Skeletal muscle satellite cell (primary cell): ENCODE results near the gene NUCB2.

Experiments used
- H3K27me3 ChIP-seq: 2 replicates; pipeline ENCODE4 v1.7.0; 2013; ENCODE audit warnings: low read length; ENCODE audit not compliant: control insufficient read depth, insufficient read depth
- H3K36me3 ChIP-seq: 2 replicates; pipeline ENCODE4 v1.7.0; 2013; ENCODE audit warnings: mild to moderate bottlenecking, control low read depth, low read length; ENCODE audit not compliant: insufficient read depth
- H3K4me1 ChIP-seq: 2 replicates; pipeline ENCODE4 v1.7.0; 2013; ENCODE audit warnings: low read length; ENCODE audit not compliant: control insufficient read depth, insufficient read depth
- H3K4me2 ChIP-seq: 2 replicates; pipeline ENCODE4 v1.7.0; 2013; ENCODE audit warnings: mild to moderate bottlenecking, low read length
- H3K4me3 ChIP-seq: 2 replicates; pipeline ENCODE4 v1.7.0; 2013; ENCODE audit warnings: low read length
- H3K9ac ChIP-seq: 2 replicates; pipeline ENCODE4 v1.7.0; 2013; ENCODE audit warnings: mild to moderate bottlenecking, low read depth, low read length, moderate library complexity
- H3K9me3 ChIP-seq: replicated peaks from 2 replicates; pipeline ENCODE4 v1.7.0; 2013; ENCODE audit warnings: mild to moderate bottlenecking, control low read depth, low read length

The NUCB2 gene

DNA sequence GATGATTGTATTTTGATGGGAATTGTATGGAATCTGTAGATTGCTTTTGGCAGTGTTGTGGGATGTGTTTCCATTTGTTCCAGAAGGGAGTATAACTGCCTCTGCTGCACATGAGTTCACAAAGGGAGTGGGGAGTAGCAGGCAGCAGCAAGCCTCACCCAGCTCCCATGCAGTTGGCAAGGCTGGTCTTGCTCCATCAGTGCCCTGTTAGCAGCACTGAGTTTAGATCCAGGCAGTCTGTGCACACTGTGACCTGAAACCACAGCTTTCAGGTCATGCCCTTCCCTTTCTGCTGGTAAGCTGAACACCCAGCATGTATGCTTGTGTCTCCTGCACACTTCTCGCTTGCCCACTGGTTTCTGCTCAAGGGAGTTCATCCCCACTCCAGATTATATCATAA, 3.7 kb upstream of the NUCB2 start:
- Histone ChIP-seq H3K4me3 (no peak overlapping the region), H3K4me2 (no peak overlapping the region), H3K36me3 (no peaks in the 10 kb centered on the region), H3K9ac (no peak overlapping the region), H3K4me1 (peaks cover 6% of the 10 kb centered on the region), H3K27me3 (no peaks in the 10 kb centered on the region), H3K9me3 (no peaks in the 10 kb centered on the region)

DNA sequence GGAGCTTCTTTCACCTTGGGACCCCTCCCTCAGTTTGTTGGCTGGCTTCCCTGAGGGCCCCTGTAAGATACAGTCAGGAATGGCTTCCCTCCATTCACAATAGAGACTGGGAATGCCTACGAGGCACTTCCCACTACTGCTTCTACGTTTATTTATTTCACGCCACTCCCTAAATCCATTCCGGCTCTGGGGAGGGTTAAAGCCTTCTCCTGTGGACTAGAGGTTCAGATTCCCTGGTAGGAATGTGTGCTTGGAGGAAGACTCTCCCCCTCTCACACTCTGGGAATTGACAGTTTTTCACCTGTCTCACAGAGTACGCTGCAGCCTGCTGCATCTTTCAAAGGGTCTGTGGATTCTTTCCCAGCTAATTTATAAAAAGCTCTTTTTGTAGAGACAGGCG, 3.3 kb upstream of the NUCB2 start:
- Histone ChIP-seq H3K4me2 (no peak overlapping the region), H3K27me3 (no peaks in the 10 kb centered on the region), H3K4me1 (peaks cover 6% of the 10 kb centered on the region), H3K9me3 (no peaks in the 10 kb centered on the region), H3K9ac (no peak overlapping the region), H3K4me3 (no peak overlapping the region), H3K36me3 (no peaks in the 10 kb centered on the region)

DNA sequence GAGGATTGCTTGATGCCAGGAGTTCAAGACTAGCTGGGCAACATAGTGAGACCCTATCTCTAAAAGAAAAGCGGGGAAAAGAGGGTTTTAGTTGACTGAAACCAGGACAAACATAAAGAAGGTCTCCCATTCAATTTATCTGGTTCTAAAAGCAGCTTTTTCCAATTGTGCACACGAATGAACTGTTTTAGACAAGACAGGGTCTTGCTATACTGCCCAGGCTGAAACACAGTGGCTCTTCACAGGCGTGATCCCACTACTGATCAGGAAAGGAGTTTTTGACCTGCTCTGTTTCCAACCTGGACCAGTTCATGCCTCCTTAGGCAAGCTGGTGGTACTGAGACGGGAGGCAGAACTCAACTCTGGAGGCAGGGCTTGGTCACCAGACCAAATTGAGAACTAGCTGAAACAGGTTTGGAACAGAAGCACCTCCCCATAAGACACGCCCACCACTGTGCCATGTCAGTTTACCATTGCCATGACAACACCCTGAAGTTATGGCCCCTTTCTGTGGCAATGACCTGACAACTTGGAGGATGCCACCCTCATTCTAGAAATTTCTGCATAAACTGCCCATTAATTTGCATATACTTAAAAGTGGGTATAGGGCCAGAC, 2.8 kb upstream of the NUCB2 start:
- H3K4me3 ChIP-seq: no peak overlapping the region

DNA sequence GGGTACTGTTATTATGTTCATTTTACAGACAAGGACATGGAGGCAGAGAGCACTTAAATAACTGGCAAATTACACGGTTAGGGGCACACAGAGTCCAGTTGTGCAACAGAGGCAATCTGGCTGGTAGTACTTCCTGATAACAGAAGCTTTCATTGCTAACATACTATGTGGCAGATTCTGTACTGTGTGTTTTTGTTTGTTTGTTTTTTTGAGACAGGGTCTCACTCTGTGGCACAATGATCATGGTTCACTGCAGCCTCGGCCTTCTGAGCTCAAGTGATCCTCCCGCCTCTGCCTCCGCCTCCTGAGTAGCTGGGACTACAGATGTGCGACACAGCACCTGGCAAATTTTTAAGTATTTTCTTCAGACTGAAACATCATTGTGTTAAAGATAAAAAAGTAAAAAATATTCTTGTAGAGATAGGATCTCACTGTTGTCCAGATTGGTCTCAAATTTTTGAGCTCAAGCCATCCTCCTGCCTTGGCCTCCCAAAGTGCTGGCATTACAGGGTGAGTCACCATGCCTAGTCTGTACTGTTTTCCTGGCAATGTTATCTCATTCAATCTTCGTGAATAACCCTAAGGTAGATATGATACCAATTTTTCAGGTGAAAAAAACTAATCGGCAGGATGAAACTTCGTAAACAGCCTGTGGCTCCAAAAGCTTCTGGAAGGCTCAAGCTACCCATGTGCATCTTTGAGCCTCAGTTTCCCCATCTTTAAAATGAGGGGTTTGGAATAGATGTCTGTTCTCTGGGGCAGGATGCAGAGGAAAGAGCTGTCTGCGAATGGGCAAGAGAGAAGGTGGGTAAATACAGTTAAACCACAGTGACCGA, 921 bp upstream of the NUCB2 start:
- H3K36me3 ChIP-seq: no peaks in the 10 kb centered on the region
- peak overlapping the region; percentile 98 for H3K4me3 ChIP-seq
- H3K9me3 ChIP-seq: no peaks in the 10 kb centered on the region
- no peaks in the 10 kb centered on the region for H3K27me3 ChIP-seq
- peaks cover 6% of the 10 kb centered on the region for H3K4me1 ChIP-seq
- peak overlapping the region; percentile 97 for H3K4me2 ChIP-seq
- peak overlapping the region; percentile 86 for H3K9ac ChIP-seq

More for the DNA sequence above, 2.8 kb upstream of the NUCB2 start:
- Histone ChIP-seq H3K4me1 (peaks cover 6% of the 10 kb centered on the region), H3K27me3 (no peaks in the 10 kb centered on the region), H3K9me3 (no peaks in the 10 kb centered on the region), H3K4me2 (no peak overlapping the region), H3K36me3 (no peaks in the 10 kb centered on the region), H3K9ac (no peak overlapping the region)

DNA sequence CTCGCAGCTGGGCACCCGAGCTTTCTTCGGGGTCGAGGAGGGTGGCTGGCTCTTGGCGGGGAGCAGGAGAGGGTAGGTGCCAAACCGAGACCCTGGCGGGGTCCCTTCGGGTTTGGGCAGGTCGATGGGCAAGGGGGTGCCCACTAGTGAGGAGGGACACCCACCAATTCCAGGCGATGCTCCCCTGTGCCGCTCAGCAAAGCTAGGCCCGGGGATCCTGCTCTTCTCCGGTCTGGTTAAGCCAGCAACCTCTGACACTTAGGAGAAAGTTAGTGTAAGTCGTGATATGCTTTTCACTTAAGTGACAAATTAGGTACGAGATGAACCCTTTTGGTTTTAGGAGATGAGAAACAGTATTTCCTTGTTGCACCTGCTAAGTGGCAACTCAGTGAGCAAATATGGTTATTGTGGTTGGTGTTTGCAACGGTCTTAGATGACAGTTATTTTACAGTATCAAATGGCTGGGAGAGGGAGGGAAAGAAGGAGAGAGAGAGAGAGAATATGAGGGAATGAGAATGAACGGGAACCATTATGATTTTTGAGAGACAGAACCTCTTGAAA, 565 bp downstream of the NUCB2 start:
- Histone ChIP-seq H3K4me3 (peak overlapping the region; percentile 98), H3K9ac (peak overlapping the region; percentile 86), H3K4me2 (peak overlapping the region; percentile 97), H3K4me1 (peaks cover 6% of the 10 kb centered on the region), H3K36me3 (no peaks in the 10 kb centered on the region), H3K9me3 (no peaks in the 10 kb centered on the region), H3K27me3 (no peaks in the 10 kb centered on the region)

DNA sequence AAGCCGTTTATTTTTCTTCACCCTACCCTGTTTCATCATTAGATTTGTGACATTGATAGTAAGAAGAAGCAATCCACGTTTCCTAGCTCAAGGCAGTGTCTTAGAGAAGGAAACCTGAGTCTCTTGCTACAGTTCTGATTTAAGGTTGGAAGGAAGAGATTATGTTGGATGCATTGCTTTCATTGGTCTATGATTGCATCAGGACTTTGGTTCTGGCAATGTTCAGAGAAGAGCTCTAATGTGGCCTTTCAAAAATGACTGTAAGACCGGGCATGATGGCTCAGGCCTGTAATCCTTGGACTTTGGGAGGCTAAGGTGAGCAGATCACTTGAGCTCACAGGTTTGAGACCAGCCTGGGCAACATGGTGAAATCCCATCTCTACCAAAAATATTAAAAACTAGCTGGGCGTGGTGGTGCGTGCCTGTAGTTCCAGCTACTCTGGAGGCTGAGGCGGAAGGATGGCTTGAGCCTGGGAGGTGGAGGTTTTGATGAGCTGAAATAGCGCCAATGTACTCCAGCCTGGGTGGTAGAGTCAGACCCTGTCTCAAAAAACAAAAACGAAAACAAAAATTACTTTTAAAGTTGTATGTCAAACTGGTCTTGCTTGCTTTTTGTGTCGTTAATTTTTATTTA, 4.1 kb downstream of the NUCB2 start:
- no peaks in the 10 kb centered on the region for H3K9me3 ChIP-seq
- no peak overlapping the region for H3K4me3 ChIP-seq
- H3K36me3 ChIP-seq: peaks cover 3% of the 10 kb centered on the region
- H3K9ac ChIP-seq: no peak overlapping the region
- H3K4me1 ChIP-seq: peaks cover 6% of the 10 kb centered on the region
- no peaks in the 10 kb centered on the region for H3K27me3 ChIP-seq
- no peak overlapping the region for H3K4me2 ChIP-seq

DNA sequence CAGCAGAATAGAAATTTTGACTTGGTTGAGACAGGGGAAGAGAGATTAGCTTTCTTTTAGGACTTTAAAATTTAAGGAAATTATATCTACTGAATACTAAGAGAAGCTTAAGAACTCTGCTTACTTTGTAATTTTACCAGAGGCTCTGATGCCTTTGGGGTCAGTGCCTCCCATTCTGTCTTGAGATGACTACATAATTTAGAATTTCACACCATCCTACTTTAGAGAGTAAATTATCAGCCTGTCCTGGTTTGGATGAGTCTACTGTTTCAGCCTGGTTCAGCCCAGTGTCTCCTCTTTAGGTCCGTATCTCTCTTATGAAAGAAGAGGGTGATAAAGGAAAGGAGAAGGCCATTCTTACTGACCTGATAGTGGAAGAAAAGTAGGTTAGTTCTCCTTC, 9.8 kb downstream of the NUCB2 start:
- peaks cover 3% of the 10 kb centered on the region for H3K36me3 ChIP-seq
- no peaks in the 10 kb centered on the region for H3K9me3 ChIP-seq
- no peak overlapping the region for H3K4me2 ChIP-seq
- H3K9ac ChIP-seq: no peak overlapping the region
- H3K4me1 ChIP-seq: no peaks in the 10 kb centered on the region
- no peak overlapping the region for H3K4me3 ChIP-seq
- no peaks in the 10 kb centered on the region for H3K27me3 ChIP-seq

DNA sequence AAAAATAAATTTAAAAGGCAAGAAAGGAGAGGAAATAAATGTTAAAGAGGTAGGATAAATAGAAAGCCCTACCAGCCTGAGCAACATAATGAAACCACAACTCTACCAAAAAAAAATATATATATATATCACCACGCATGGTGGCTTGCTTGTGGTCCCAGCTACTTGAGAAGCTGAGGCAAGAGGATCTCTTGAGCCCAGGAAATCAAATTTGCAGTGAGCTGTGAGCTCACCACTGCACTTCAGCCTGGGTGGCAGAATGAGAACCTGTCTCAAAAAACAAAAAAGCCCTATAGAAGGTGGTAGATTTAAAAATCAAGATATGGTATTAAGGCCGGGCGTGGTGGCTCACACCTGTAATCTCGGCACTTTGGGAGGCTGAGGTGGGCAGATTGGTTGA, 10.5 kb downstream of the NUCB2 start:
- Histone ChIP-seq H3K9me3 (no peaks in the 10 kb centered on the region), H3K36me3 (peaks cover 3% of the 10 kb centered on the region), H3K27me3 (no peaks in the 10 kb centered on the region), H3K9ac (no peak overlapping the region), H3K4me2 (no peak overlapping the region), H3K4me3 (no peak overlapping the region), H3K4me1 (no peaks in the 10 kb centered on the region)

DNA sequence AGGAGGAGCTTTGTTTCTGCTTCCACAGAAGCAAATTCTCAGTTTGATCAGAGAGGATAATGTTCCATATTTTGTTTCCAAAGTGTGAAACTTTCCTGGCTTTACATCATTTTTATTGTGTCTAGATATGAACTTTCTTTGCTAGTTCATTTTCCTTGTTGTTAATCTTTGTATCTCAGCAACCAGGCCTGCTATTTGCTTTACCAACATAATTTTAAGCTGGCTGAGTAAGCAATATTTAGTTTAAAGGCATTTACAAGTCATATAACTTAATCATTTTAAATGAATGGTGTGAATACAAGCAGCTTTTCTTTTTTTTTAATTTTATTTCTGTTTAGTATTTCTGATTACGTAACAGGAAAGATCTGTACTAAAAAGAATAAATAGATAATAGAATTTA, 15.2 kb downstream of the NUCB2 start:
- Histone ChIP-seq H3K4me1 (no peaks in the 10 kb centered on the region), H3K9me3 (no peaks in the 10 kb centered on the region), H3K36me3 (no peaks in the 10 kb centered on the region), H3K4me2 (no peak overlapping the region), H3K27me3 (no peaks in the 10 kb centered on the region), H3K4me3 (no peak overlapping the region), H3K9ac (no peak overlapping the region)

DNA sequence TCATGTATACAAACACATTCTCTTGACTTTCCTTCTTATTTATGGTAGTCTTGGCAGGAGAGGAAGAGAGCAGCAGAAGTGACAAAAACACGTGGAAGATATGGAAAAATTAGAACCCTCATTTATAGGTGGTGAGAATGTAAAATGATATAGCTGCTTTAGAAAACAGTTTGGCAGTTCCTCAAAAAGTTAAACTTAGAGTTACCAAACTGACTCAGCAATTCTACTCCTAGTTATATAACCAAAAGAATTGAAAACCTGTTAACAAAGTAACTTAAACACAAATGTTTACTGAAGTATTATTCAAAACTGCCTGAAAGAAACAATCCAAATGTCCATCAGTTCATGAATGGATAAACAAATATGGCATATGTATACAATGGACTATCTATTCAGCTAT, 16.8 kb downstream of the NUCB2 start:
- no peaks in the 10 kb centered on the region for H3K4me1 ChIP-seq
- H3K9ac ChIP-seq: no peak overlapping the region
- no peaks in the 10 kb centered on the region for H3K9me3 ChIP-seq
- H3K4me2 ChIP-seq: no peak overlapping the region
- no peaks in the 10 kb centered on the region for H3K36me3 ChIP-seq
- no peaks in the 10 kb centered on the region for H3K27me3 ChIP-seq
- H3K4me3 ChIP-seq: no peak overlapping the region

DNA sequence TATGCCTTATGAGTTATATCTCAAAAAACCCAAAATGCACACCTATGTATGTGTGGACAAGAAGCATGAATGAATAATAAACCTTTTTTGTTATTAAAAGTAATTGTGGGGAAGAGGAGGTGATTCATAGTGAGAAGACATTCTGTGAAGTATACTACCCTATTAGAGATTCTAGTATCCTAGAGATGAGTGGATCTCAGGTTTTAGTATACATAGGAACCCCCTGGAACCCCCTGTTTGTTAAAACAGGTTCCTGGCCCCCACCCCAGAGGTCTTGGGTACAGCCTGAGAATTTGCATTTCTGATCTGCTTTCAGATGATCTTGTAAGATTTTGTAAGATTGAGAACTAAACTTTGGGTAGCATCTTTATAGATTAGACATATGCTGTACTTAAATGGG, 17.5 kb downstream of the NUCB2 start:
- Histone ChIP-seq H3K9me3 (no peaks in the 10 kb centered on the region), H3K4me3 (no peak overlapping the region), H3K36me3 (no peaks in the 10 kb centered on the region), H3K9ac (no peak overlapping the region), H3K27me3 (no peaks in the 10 kb centered on the region), H3K4me1 (no peaks in the 10 kb centered on the region), H3K4me2 (no peak overlapping the region)
